ENCODE results near the gene LCN15. TPM values are rescaled to one million over a fixed set of nuclear protein-coding genes. Genes with fewer than 3 reads are reported as not detected.

Gene LCN15
- total and polyA plus RNA-seq, 2 of the 13 experiments (the other 11 are each of a cell fraction or from before 2014, with no cell fraction given): 1.3 to 53.7 TPM

DNA sequence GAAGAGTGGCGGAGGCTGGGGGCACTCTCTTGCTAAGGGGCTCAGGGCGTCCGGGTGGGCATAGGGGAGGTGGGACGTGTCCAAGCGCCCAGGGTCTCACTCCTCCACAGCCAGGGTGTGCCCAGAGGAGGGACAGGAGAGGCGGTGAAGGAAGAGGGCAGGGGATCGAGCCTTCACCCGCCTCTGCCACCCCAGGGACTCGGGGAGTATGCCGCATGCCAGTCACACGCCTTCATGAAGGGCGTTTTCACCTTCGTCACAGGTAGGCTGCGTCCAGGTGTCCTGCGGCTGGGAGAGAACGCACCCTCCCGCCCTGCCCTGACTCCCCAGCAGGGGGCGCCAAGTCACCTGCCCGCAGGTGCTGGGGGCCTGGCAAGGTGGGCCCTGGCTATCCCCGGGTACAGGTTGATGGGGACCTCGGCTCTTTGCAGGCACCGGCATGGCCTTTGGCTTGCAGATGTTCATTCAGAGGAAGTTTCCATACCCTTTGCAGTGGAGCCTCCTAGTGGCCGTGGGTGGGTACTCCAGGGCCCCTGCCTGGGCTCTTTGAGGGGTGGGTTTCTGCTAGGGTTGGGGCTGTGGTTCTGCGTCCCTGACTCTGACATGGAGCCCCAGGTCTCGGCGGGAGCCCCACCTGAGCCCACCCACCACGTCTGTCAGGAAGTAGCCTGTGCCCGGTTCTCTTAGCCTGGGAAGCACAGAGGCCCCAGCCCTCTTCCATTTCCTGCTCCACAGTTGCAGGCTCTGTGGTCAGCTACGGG lies 27.4 kb upstream of the LCN15 start (continued):
- TF ChIP-seq ZC3H13 (CRISPR knock-in tag; IDR thresholded peaks at IDR 0.05) (peak; percentile 1; the same call in 1 of the 2 replicates), SALL1 (CRISPR knock-in tag; IDR thresholded peaks at IDR 0.05) (no peak), ZNF44 (CRISPR knock-in tag; IDR thresholded peaks at IDR 0.05) (no peak), NCOR1 (IDR thresholded peaks at IDR 0.05; ENCODE audit: borderline replicate concordance, low read length) (no peak), PHF5A (CRISPR knock-in tag; IDR thresholded peaks at IDR 0.05; ENCODE audit: low read depth, unreplicated experiment) (no peak), ZNF781 (CRISPR knock-in tag; IDR thresholded peaks at IDR 0.05; ENCODE audit: borderline replicate concordance, not compliant biosample characterization) (no peak), IKZF1 (IDR thresholded peaks at IDR 0.05) (no peak), ETV5 (CRISPR knock-in tag; IDR thresholded peaks at IDR 0.05; ENCODE audit: borderline replicate concordance) (no peak), PLRG1 (conservative IDR thresholded peaks at IDR 0.05) (no peak), CHCHD3 (CRISPR knock-in tag; IDR thresholded peaks at IDR 0.05) (peak; percentile 21; the same call in 1 of the 2 replicates), ZNF891 (CRISPR knock-in tag; IDR thresholded peaks at IDR 0.05) (no peak; the same call in 1 of the 2 replicates), SAFB2 (CRISPR knock-in tag; IDR thresholded peaks at IDR 0.05; ENCODE audit: borderline replicate concordance, low read depth) (peak; percentile 37; the same call in 1 of the 2 replicates), KDM5A (IDR thresholded peaks at IDR 0.05; ENCODE audit: borderline replicate concordance, low read length) (peak; percentile 49; the same call in 1 of the 2 replicates), NFIC (IDR thresholded peaks at IDR 0.05; ENCODE audit: low read length) (no peak), ZBTB1 (CRISPR knock-in tag; IDR thresholded peaks at IDR 0.05; ENCODE audit: borderline replicate concordance) (peak; percentile 71; the same call in 1 of the 2 replicates)
- TF ChIP-seq, protein P1, sequence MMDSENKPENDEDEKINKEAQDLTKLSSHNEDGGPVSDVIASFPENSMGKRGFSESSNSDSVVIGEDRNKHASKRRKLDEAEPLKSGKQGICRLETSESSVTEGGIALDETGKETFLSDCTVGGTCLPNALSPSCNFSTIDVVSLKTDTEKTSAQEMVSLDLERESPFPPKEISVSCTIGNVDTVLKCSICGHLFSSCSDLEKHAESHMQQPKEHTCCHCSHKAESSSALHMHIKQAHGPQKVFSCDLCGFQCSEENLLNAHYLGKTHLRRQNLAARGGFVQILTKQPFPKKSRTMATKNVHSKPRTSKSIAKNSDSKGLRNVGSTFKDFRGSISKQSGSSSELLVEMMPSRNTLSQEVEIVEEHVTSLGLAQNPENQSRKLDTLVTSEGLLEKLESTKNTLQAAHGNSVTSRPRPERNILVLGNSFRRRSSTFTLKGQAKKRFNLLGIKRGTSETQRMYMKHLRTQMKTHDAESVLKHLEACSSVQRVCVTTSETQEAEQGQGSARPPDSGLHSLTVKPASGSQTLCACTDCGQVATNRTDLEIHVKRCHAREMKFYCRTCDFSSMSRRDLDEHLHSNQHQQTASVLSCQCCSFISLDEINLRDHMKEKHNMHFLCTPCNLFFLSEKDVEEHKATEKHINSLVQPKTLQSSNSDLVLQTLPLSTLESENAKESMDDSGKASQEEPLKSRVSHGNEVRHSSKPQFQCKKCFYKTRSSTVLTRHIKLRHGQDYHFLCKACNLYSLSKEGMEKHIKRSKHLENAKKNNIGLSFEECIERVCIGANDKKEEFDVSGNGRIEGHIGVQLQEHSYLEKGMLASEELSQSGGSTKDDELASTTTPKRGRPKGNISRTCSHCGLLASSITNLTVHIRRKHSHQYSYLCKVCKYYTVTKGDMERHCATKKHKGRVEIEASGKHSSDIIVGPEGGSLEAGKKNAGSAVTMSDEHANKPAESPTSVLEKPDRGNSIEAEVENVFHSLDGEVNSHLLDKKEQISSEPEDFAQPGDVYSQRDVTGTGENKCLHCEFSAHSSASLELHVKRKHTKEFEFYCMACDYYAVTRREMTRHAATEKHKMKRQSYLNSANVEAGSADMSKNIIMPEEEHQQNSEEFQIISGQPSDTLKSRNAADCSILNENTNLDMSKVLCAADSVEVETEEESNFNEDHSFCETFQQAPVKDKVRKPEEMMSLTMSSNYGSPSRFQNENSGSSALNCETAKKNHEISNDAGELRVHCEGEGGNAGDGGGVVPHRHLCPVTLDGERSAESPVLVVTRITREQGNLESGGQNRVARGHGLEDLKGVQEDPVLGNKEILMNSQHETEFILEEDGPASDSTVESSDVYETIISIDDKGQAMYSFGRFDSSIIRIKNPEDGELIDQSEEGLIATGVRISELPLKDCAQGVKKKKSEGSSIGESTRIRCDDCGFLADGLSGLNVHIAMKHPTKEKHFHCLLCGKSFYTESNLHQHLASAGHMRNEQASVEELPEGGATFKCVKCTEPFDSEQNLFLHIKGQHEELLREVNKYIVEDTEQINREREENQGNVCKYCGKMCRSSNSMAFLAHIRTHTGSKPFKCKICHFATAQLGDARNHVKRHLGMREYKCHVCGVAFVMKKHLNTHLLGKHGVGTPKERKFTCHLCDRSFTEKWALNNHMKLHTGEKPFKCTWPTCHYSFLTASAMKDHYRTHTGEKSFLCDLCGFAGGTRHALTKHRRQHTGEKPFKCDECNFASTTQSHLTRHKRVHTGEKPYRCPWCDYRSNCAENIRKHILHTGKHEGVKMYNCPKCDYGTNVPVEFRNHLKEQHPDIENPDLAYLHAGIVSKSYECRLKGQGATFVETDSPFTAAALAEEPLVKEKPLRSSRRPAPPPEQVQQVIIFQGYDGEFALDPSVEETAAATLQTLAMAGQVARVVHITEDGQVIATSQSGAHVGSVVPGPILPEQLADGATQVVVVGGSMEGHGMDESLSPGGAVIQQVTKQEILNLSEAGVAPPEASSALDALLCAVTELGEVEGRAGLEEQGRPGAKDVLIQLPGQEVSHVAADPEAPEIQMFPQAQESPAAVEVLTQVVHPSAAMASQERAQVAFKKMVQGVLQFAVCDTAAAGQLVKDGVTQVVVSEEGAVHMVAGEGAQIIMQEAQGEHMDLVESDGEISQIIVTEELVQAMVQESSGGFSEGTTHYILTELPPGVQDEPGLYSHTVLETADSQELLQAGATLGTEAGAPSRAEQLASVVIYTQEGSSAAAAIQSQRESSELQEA (CRISPR knock-in tag; IDR thresholded peaks at IDR 0.05; ENCODE audit: not compliant biosample characterization): peak; percentile 82
- TF ChIP-seq, protein P2, sequence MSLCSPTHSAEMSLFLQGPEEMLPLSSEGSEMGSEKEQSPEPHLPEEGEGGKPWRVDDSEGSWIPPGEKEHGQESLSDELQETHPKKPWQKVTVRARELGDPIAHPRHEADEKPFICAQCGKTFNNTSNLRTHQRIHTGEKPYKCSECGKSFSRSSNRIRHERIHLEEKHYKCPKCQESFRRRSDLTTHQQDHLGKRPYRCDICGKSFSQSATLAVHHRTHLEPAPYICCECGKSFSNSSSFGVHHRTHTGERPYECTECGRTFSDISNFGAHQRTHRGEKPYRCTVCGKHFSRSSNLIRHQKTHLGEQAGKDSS (CRISPR knock-in tag; IDR thresholded peaks at IDR 0.05; ENCODE audit: borderline replicate concordance, low read depth): 0 out of 2 replicates have a peak, but pooled peaks have one; percentile 20
- TF ChIP-seq, protein P3, sequence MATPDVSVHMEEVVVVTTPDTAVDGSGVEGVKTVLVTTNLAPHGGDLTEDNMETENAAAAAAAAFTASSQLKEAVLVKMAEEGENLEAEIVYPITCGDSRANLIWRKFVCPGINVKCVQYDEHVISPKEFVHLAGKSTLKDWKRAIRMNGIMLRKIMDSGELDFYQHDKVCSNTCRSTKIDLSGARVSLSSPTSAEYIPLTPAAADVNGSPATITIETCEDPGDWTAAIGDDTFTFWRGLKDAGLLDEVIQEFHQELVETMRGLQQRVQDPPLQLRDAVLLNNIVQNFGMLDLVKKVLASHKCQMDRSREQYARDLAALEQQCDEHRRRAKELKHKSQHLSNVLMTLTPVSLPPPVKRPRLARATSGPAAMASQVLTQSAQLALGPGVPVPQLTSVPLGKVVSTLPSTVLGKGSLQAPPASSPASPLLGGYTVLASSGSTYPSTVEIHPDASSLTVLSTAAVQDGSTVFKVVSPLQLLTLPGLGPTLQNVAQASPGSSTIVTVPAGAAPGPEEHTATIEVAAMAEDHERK (CRISPR knock-in tag; IDR thresholded peaks at IDR 0.05; ENCODE audit: low read depth): no peak
